Kidney (tissue), 14 donors: ENCODE data around the gene PLD1. TPM values are rescaled to one million over a fixed set of nuclear protein-coding genes. Genes with fewer than 3 reads are reported as not detected.

Source experiments
- DNase-seq, 5 donors: peaks; one replicate each; pipeline ENCODE4 v3.0.0-alpha.2; 2013 to 2020
- FAIRE-seq: peaks from 2 replicates; lab custom pipeline; 2012; peaks lifted over from hg19 to GRCh38; lab: Jason Lieb, UNC
- H3K27ac ChIP-seq, 2 donors: one replicate each; pipeline ENCODE4 v1.7.0; 2013; ENCODE audit warnings: low read depth in 2 of 2, low read length in 2 of 2, inconsistent platforms in 1 of 2
- H3K27me3 ChIP-seq: one replicate; pipeline ENCODE4 v1.7.1; 2013; ENCODE audit warnings: low read length, inconsistent platforms; ENCODE audit not compliant: control insufficient read depth, insufficient read depth
- H3K36me3 ChIP-seq, 3 donors: one replicate each; pipeline versions ENCODE4 v1.7.0 to v1.7.1; 2013; ENCODE audit warnings: low read length in 3 of 3, control low read depth in 1 of 3, inconsistent platforms in 1 of 3; ENCODE audit not compliant: insufficient read depth in 3 of 3, control insufficient read depth in 2 of 3
- H3K4me1 ChIP-seq, 3 donors: one replicate each; pipeline versions ENCODE4 v1.7.0 to v1.7.1; 2013; ENCODE audit warnings: low read length in 3 of 3, inconsistent platforms in 1 of 3, low read depth in 1 of 3; ENCODE audit not compliant: control insufficient read depth in 2 of 3, insufficient read depth in 2 of 3
- H3K4me3 ChIP-seq, 3 donors: one replicate each; pipeline versions ENCODE4 v1.7.0 to v1.8.1; 2013; ENCODE audit warnings: low read length in 3 of 3, control low read depth in 1 of 3, inconsistent platforms in 1 of 3
- H3K9ac ChIP-seq, 3 donors: one replicate each; pipeline versions ENCODE4 v1.7.0 to v1.7.1; 2013; ENCODE audit warnings: low read length in 3 of 3, control low read depth in 1 of 3, inconsistent platforms in 1 of 3
- H3K9me3 ChIP-seq, 3 donors: one replicate each; pipeline versions ENCODE4 v1.7.0 to v1.7.1; 2013; ENCODE audit warnings: low read length in 3 of 3, control low read depth in 1 of 3, inconsistent platforms in 1 of 3; ENCODE audit not compliant: control insufficient read depth in 2 of 3, insufficient read depth in 1 of 3
- intact Hi-C: fragments of 100-400 bp; cut with DNase I; formaldehyde crosslinking; loops from one replicate; pipeline ENCODE4 v1.11.1; 2022
- polyA plus RNA-seq: library from polyadenylated mRNA; stranded (reverse); fragments of 350-450 nt; fragmentation: Illumina TruSeq; extraction: RNeasy Lipid Tissue Mini Kit (QIAGEN cat#74804); gene quantifications from one replicate; pipeline ENCODE4 v1.2.3, GENCODE V29; 2014; ENCODE audit warnings: low read depth, low replicate concordance; ENCODE audit not compliant: insufficient read depth
- total RNA-seq: library from RNA; stranded (reverse); fragmentation: NEBNext Ultra II Directional; extraction: Animal tissue kit (Norgen Biotek cat#: 25700); gene quantifications from one replicate; pipeline ENCODE4 v1.2.1, GENCODE V29; 2021
- TF ChIP-seq, protein P1 (sequence below): IDR thresholded peaks from 3 replicates; pipeline ENCODE4 v1.5.1; 2012; ENCODE audit warnings: mild to moderate bottlenecking, moderate library complexity, borderline replicate concordance; ENCODE audit not compliant: insufficient read depth; ENCODE audit errors: extremely low read depth
- donor health status: control.
- donor health status: control.
- donor health status: control.
- donor health status: control.
- donor health status: control.
- donor health status: DM: yes; HTN: yes; CAD: no.
- donor health status: Normal renal cell carcinoma (clear cell type).

The PLD1 gene
- total and polyA plus RNA-seq, 2 donors from 2014 or later, result 11.2 to 24.3 TPM

- H3K27ac ChIP-seq, result no peak overlapping the region
- DNase-seq (no peak), FAIRE-seq (no peak)
- TF ChIP-seq, protein P1, sequence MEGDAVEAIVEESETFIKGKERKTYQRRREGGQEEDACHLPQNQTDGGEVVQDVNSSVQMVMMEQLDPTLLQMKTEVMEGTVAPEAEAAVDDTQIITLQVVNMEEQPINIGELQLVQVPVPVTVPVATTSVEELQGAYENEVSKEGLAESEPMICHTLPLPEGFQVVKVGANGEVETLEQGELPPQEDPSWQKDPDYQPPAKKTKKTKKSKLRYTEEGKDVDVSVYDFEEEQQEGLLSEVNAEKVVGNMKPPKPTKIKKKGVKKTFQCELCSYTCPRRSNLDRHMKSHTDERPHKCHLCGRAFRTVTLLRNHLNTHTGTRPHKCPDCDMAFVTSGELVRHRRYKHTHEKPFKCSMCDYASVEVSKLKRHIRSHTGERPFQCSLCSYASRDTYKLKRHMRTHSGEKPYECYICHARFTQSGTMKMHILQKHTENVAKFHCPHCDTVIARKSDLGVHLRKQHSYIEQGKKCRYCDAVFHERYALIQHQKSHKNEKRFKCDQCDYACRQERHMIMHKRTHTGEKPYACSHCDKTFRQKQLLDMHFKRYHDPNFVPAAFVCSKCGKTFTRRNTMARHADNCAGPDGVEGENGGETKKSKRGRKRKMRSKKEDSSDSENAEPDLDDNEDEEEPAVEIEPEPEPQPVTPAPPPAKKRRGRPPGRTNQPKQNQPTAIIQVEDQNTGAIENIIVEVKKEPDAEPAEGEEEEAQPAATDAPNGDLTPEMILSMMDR, result no peak
- peaks cover 0 to 4% (median 0%) of the 10 kb centered on the region in 3 donors for H3K9me3 ChIP-seq
- no peak overlapping the region for H3K4me3 ChIP-seq
- H3K36me3 ChIP-seq, result no peaks in the 10 kb centered on the region
- intact Hi-C loops, result no loop called here
- H3K4me1 ChIP-seq, result no peaks in the 10 kb centered on the region
- no peaks in the 10 kb centered on the region for H3K27me3 ChIP-seq
- no peak overlapping the region for H3K9ac ChIP-seq
These were observed 41.4 kb upstream of the PLD1 start for GRCh38 chr3:171851660-171852058.

- FAIRE-seq, result no peak
- H3K4me1 ChIP-seq, result no peaks in the 10 kb centered on the region
- TF ChIP-seq, protein P1, result no peak
- no peaks in the 10 kb centered on the region for H3K36me3 ChIP-seq
- no peak overlapping the region for H3K9ac ChIP-seq
- H3K4me3 ChIP-seq, result no peak overlapping the region
- intact Hi-C loops, result no loop called here
- H3K27ac ChIP-seq, result no peak overlapping the region
- peaks cover 0 to 4% (median 0%) of the 10 kb centered on the region in 3 donors for H3K9me3 ChIP-seq
- H3K27me3 ChIP-seq, result no peaks in the 10 kb centered on the region
- no peak for DNase-seq
These were observed 40.8 kb upstream of the PLD1 start for GRCh38 chr3:171850960-171851659.

DNA sequence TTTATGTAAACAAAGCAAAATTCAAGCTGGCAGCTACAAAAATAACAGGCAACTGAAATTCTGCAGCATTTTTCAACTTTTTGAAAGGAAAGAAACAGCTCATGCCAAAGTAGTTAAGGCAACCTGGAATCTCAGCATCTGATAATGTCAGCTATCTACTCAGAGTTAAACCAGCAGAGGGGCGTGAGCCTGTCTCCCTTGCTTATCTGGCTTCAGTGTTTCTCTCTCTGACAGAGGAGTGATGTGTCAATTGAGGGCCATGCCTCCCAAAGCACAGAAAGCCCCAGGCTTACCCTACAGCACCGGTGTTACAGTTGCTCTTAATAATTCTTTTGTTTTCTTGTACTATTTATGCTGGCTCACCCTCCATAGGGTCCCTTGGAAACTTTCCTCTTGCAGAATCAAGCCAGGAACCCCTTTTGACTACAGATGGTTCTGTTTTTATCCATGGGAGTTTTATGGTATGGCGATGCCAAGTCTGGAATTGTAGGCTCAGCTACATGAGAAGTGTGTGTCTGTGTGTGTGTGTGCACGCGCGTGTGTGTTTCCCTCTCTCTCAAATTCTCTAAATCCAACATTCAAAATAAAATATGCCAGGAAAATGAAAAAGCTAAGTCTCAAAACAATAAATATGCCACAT, 40.2 kb upstream of the PLD1 start:
- Histone ChIP-seq H3K27me3 (no peaks in the 10 kb centered on the region), H3K4me3 (no peak overlapping the region), H3K9me3 (peaks cover 0 to 4% (median 0%) of the 10 kb centered on the region in 3 donors), H3K4me1 (no peaks in the 10 kb centered on the region), H3K9ac (no peak overlapping the region), H3K27ac (no peak overlapping the region), H3K36me3 (no peaks in the 10 kb centered on the region)
- no peak for FAIRE-seq
- intact Hi-C loops, result no loop called here
- no peak for DNase-seq
- TF ChIP-seq, protein P1, result no peak
